Measurements from ENCODE around the gene DDX43. TPM values are rescaled to one million over a fixed set of nuclear protein-coding genes. Genes with fewer than 3 reads are reported as not detected.
"Not testable (repeated sequence)": the region's sequence is repeated elsewhere in the genome, so short reads cannot be mapped to it uniquely, and the experiment has no call there.

DDX43 gene
- total RNA-seq: 0.62 TPM
- long read RNA-seq, partial matches to known transcripts: 0 of 1 reads
- long read RNA-seq, other reads (novel, unspliced or antisense): 1 of 1 reads

GRCh38 chr6:73394577-73395354 is at the start of gene DDX43:
Gene DDX43, plus strand, starts transcription at chr6:73394828. Its CDS starts 78 bp downstream, at chr6:73394906.
- ATAC-seq (ENCODE audit: poor library complexity) (peak; percentile 93), DNase-seq (peak; percentile 83)
- intact Hi-C loops (cut with DNase I): no loop called here

GRCh38 chr6:73348550-73349204 is 46.0 kb upstream of the DDX43 start:
- DNase-seq (no peak), ATAC-seq (ENCODE audit: poor library complexity) (no peak)
- intact Hi-C loops (cut with DNase I): no loop called here

GRCh38 chr6:73349311-73349710 is 45.3 kb upstream of the DDX43 start:
- intact Hi-C loops (cut with DNase I): no loop called here
- DNase-seq (no peak), ATAC-seq (ENCODE audit: poor library complexity) (no peak)

GRCh38 chr6:73353636-73354593 is 40.7 kb upstream of the DDX43 start, which contains the start of gene DPPA5:
Gene DPPA5, minus strand, starts transcription at chr6:73354276. Its CDS starts 51 bp downstream, at chr6:73354225.
- intact Hi-C loops (cut with DNase I): no loop called here
- no peak for DNase-seq
- no peak for ATAC-seq (ENCODE audit: poor library complexity)

GRCh38 chr6:73362358-73362757 is 32.3 kb upstream of the DDX43 start, which contains the start of gene KHDC3L:
Gene KHDC3L, plus strand, starts transcription at chr6:73362658. Its CDS starts 72 bp downstream, at chr6:73362730.
- ATAC-seq (ENCODE audit: poor library complexity): no peak
- no peak for DNase-seq
- intact Hi-C loops (cut with DNase I): no loop called here

GRCh38 chr6:73362869-73363536 is 31.6 kb upstream of the DDX43 start:
- intact Hi-C loops (cut with DNase I): no loop called here
- ATAC-seq (ENCODE audit: poor library complexity) (no peak), DNase-seq (no peak)

- DNase-seq (no peak), ATAC-seq (ENCODE audit: poor library complexity) (no peak)
- intact Hi-C loops (cut with DNase I): no loop called here
Measured at GRCh38 chr6:73363537-73363875, 31.1 kb upstream of the DDX43 start.

GRCh38 chr6:73364121-73364520 is 30.5 kb upstream of the DDX43 start:
- no peak for ATAC-seq (ENCODE audit: poor library complexity)
- DNase-seq: no peak
- intact Hi-C loops (cut with DNase I): no loop called here

- ATAC-seq (ENCODE audit: poor library complexity): no peak
- intact Hi-C loops (cut with DNase I): no loop called here
- no peak for DNase-seq
Measured at GRCh38 chr6:73364549-73364948, 30.1 kb upstream of the DDX43 start.

- no peak for ATAC-seq (ENCODE audit: poor library complexity)
- no peak for DNase-seq
- intact Hi-C loops (cut with DNase I): no loop called here
Measured at GRCh38 chr6:73367761-73368355, 26.8 kb upstream of the DDX43 start.

GRCh38 chr6:73368675-73369074 is 26.0 kb upstream of the DDX43 start:
- DNase-seq (no peak), ATAC-seq (ENCODE audit: poor library complexity) (no peak)
- intact Hi-C loops (cut with DNase I): no loop called here

GRCh38 chr6:73369157-73369556 is 25.5 kb upstream of the DDX43 start:
- intact Hi-C loops (cut with DNase I): no loop called here
- ATAC-seq (ENCODE audit: poor library complexity) (no peak), DNase-seq (no peak)

- intact Hi-C loops (cut with DNase I): no loop called here
- no peak for DNase-seq
- ATAC-seq (ENCODE audit: poor library complexity): no peak
Measured at GRCh38 chr6:73369563-73369962, 25.1 kb upstream of the DDX43 start, which contains the start of gene OOEP. Gene OOEP, minus strand, starts transcription at chr6:73369897. Its CDS starts 105 bp downstream, at chr6:73369792.

- ATAC-seq (ENCODE audit: poor library complexity) (no peak), DNase-seq (no peak)
- intact Hi-C loops (cut with DNase I): no loop called here
Measured at GRCh38 chr6:73371984-73372383, 22.6 kb upstream of the DDX43 start.

GRCh38 chr6:73372516-73372915 is 22.1 kb upstream of the DDX43 start:
- intact Hi-C loops (cut with DNase I): no loop called here
- ATAC-seq (ENCODE audit: poor library complexity): no peak

GRCh38 chr6:73375216-73375615 is 19.4 kb upstream of the DDX43 start:
- DNase-seq: no peak
- intact Hi-C loops (cut with DNase I): no loop called here
- ATAC-seq (ENCODE audit: poor library complexity): no peak

More at GRCh38 chr6:73372516-73372915, 22.1 kb upstream of the DDX43 start:
- DNase-seq: no peak

- intact Hi-C loops (cut with DNase I): no loop called here
- no peak for ATAC-seq (ENCODE audit: poor library complexity)
- DNase-seq: no peak
Measured at GRCh38 chr6:73377225-73377624, 17.4 kb upstream of the DDX43 start.

- intact Hi-C loops (cut with DNase I); DNase-seq; ATAC-seq (ENCODE audit: poor library complexity): not testable (repeated sequence)
Measured at GRCh38 chr6:73381531-73381930, 13.1 kb upstream of the DDX43 start.

All from Right ventricle myocardium superior (tissue), 1 donor.